Keratinocyte (primary cell): ENCODE results near the gene FARP1. TPM values are rescaled to one million over a fixed set of nuclear protein-coding genes. Genes with fewer than 3 reads are reported as not detected.

Experiments used
- DNase-seq: peaks from one replicate; pipeline ENCODE4 v3.0.0-alpha.2; 2011; ENCODE audit warnings: low read depth, missing footprints, low spot score
- FAIRE-seq: peaks from 2 replicates; lab custom pipeline; 2011; peaks lifted over from hg19 to GRCh38; lab: Jason Lieb, UNC
- H2AFZ ChIP-seq: 2 replicates; pipeline ENCODE4 v1.6.0; 2012; ENCODE audit warnings: low read length, control low read depth, inconsistent platforms; ENCODE audit not compliant: control insufficient read depth
- H3K27ac ChIP-seq: 2 replicates; pipeline ENCODE4 v1.5.1; 2011; ENCODE audit warnings: low read length; ENCODE audit not compliant: control insufficient read depth, insufficient read depth
- H3K27me3 ChIP-seq: 3 replicates; pipeline ENCODE4 v1.6.0; 2011; ENCODE audit warnings: low read length; ENCODE audit not compliant: control insufficient read depth, insufficient read depth; ENCODE audit errors: extremely low read depth
- H3K36me3 ChIP-seq, 2 experiments: 2 replicates in 1 of 2; 3 replicates in 1 of 2; pipeline ENCODE4 v1.5.1; 2011; ENCODE audit warnings: low read length in 2 of 2, mild to moderate bottlenecking in 1 of 2; ENCODE audit not compliant: control insufficient read depth in 2 of 2, insufficient read depth in 2 of 2; ENCODE audit errors: extremely low read depth in 1 of 2
- H3K4me1 ChIP-seq: 3 replicates; pipeline ENCODE4 v1.5.1; 2011; ENCODE audit warnings: low read length; ENCODE audit not compliant: control insufficient read depth, insufficient read depth; ENCODE audit errors: extremely low read depth
- H3K4me2 ChIP-seq: 3 replicates; pipeline ENCODE4 v1.6.0; 2011; ENCODE audit warnings: low read depth, low read length; ENCODE audit not compliant: control insufficient read depth, insufficient read depth; ENCODE audit errors: extremely low read depth
- H3K4me3 ChIP-seq, 3 experiments: fragments of 200-600 bp in 1 of 3; sonication (generic) in 1 of 3; 2 replicates in 2 of 3; 3 replicates in 1 of 3; pipeline ENCODE4 v1.5.1; 2011 to 2016; ENCODE audit warnings: low read length in 3 of 3, mild to moderate bottlenecking in 3 of 3, control low read depth in 2 of 3, inconsistent platforms in 1 of 3, low read depth in 1 of 3, mixed read lengths in 1 of 3, mixed run types in 1 of 3, moderate library complexity in 1 of 3; ENCODE audit not compliant: control insufficient read depth in 2 of 3, insufficient read depth in 2 of 3; ENCODE audit errors: extremely low read depth in 1 of 3
- H3K79me2 ChIP-seq: 2 replicates; pipeline ENCODE4 v1.6.0; 2012; ENCODE audit warnings: low read length; ENCODE audit not compliant: control insufficient read depth, insufficient read depth
- H3K9ac ChIP-seq: 3 replicates; pipeline ENCODE4 v1.6.0; 2011; ENCODE audit warnings: low read length; ENCODE audit not compliant: control insufficient read depth, insufficient read depth; ENCODE audit errors: extremely low read depth
- H3K9me1 ChIP-seq: 3 replicates; pipeline ENCODE4 v1.6.0; 2011; ENCODE audit warnings: low read length; ENCODE audit not compliant: control insufficient read depth, insufficient read depth; ENCODE audit errors: extremely low read depth
- H3K9me3 ChIP-seq: 2 replicates; pipeline ENCODE4 v1.5.1; 2012; ENCODE audit warnings: low read depth, low read length; ENCODE audit not compliant: control insufficient read depth
- H4K20me1 ChIP-seq: 3 replicates; pipeline ENCODE4 v1.6.0; 2011; ENCODE audit warnings: low read length; ENCODE audit not compliant: control insufficient read depth, insufficient read depth; ENCODE audit errors: extremely low read depth
- CTCF ChIP-seq, 3 experiments: IDR thresholded peaks in 1 of 3; conservative IDR thresholded peaks in 1 of 3; optimal IDR thresholded peaks in 1 of 3; 2 replicates in 2 of 3; 3 replicates in 1 of 3; pipeline versions ENCODE3 to v1.5.1; 2011; ENCODE audit warnings: low read length in 3 of 3, mild to moderate bottlenecking in 3 of 3, moderate library complexity in 2 of 3, control low read depth in 1 of 3, inconsistent platforms in 1 of 3; ENCODE audit not compliant: insufficient read depth in 2 of 3; ENCODE audit errors: extremely low read depth in 1 of 3
- EZH2 ChIP-seq: IDR thresholded peaks from one replicate; pipeline ENCODE4 v1.6.1; 2012; ENCODE audit warnings: inconsistent platforms, mild to moderate bottlenecking, low read length, moderate library complexity
- dilution Hi-C: fragments of 300-500 bp; cut with MboI; formaldehyde crosslinking; loops from one replicate; pipeline ENCODE4 v1.7.0; 2020; ENCODE audit warnings: low sequenced_read_pairs; ENCODE audit not compliant: extremely low pct_ligation_motif_present
- polyA plus RNA-seq, 5 experiments: library from polyadenylated mRNA; depleted of rRNA in 3 of 5; stranded (reverse) in 3 of 5; stranded (forward) in 1 of 5; unstranded in 1 of 5; fragments of >200 nt; gene quantifications; 1 replicate in 1 of 5; 2 replicates in 3 of 5; 3 replicates in 1 of 5; pipeline versions ENCODE4 v1.2.1 to v1.2.3, GENCODE V29; 2011 to 2012; ENCODE audit warnings: missing spikeins in 2 of 5, low read depth in 1 of 5, low replicate concordance in 1 of 5

FARP1 gene
- polyA plus RNA-seq, 1 donor (not counting 4 experiments of a cell fraction or from before 2014, with no cell fraction given), result 10.3 TPM

GRCh38 chr13:98393873-98394272 is 251.0 kb downstream of the FARP1 start:
- FAIRE-seq (no peak), DNase-seq (no peak)
- no peaks in the 10 kb centered on the region for H3K27me3 ChIP-seq
- no peaks in the 10 kb centered on the region for H3K36me3 ChIP-seq
- H3K9ac ChIP-seq, result no peak overlapping the region
- H3K79me2 ChIP-seq, result no peaks in the 10 kb centered on the region
- H3K4me3 ChIP-seq, result no peak overlapping the region
- no peak for TF ChIP-seq EZH2
- no peak for TF ChIP-seq CTCF (optimal IDR thresholded peaks at IDR 0.05 in 1 of 3, IDR thresholded peaks at IDR 0.05 in 1 of 3, conservative IDR thresholded peaks at IDR 0.05 in 1 of 3; ENCODE audit: extremely low read depth in 1 of 3, insufficient read depth in 2 of 3, low read length in 3 of 3)
- no peaks in the 10 kb centered on the region for H3K9me1 ChIP-seq
- no peaks in the 10 kb centered on the region for H3K4me1 ChIP-seq
- H4K20me1 ChIP-seq, result no peaks in the 10 kb centered on the region
- dilution Hi-C loops, result no loop called here
- no peak overlapping the region for H3K27ac ChIP-seq
- H2AFZ ChIP-seq, result no peak overlapping the region
- no peaks in the 10 kb centered on the region for H3K9me3 ChIP-seq
- no peak overlapping the region for H3K4me2 ChIP-seq

GRCh38 chr13:98394820-98395510 is 252.1 kb downstream of the FARP1 start:
- H3K79me2 ChIP-seq, result no peaks in the 10 kb centered on the region
- no peak overlapping the region for H3K4me2 ChIP-seq
- H3K27ac ChIP-seq, result no peak overlapping the region
- H3K4me3 ChIP-seq, result no peak overlapping the region
- no peak for DNase-seq
- H3K4me1 ChIP-seq, result no peaks in the 10 kb centered on the region
- H2AFZ ChIP-seq, result no peak overlapping the region
- FAIRE-seq, result no peak
- no peaks in the 10 kb centered on the region for H3K27me3 ChIP-seq
- H3K9me1 ChIP-seq, result no peaks in the 10 kb centered on the region
- no peaks in the 10 kb centered on the region for H4K20me1 ChIP-seq
- H3K9ac ChIP-seq, result no peak overlapping the region
- H3K9me3 ChIP-seq, result no peaks in the 10 kb centered on the region
- no peak for TF ChIP-seq EZH2
- TF ChIP-seq CTCF (optimal IDR thresholded peaks at IDR 0.05 in 1 of 3, IDR thresholded peaks at IDR 0.05 in 1 of 3, conservative IDR thresholded peaks at IDR 0.05 in 1 of 3; ENCODE audit: extremely low read depth in 1 of 3, insufficient read depth in 2 of 3, low read length in 3 of 3), result no peak
- H3K36me3 ChIP-seq, result no peaks in the 10 kb centered on the region
- dilution Hi-C loops, result no loop called here
